A673 (cell line): ENCODE data around the gene MOSMO.

Experiments used
- EZH2 ChIP-seq: fragments of 200-600 bp; sonication (generic); IDR thresholded peaks from 2 replicates; pipeline ENCODE4 v1.6.1; 2017; ENCODE audit warnings: borderline replicate concordance, low read depth, mild to moderate bottlenecking, mixed read lengths, antibody characterized with exemption, low read length; ENCODE audit not compliant: poor library complexity, severe bottlenecking
- TF ChIP-seq, protein P1 (sequence below): fragments of 300-800, 200-600 bp; sonication (generic); conservative IDR thresholded peaks from 2 replicates; pipeline ENCODE4 v1.5.1; 2017; ENCODE audit warnings: low read depth, mild to moderate bottlenecking, antibody characterized with exemption, low read length, moderate library complexity, mixed read lengths

DNA sequence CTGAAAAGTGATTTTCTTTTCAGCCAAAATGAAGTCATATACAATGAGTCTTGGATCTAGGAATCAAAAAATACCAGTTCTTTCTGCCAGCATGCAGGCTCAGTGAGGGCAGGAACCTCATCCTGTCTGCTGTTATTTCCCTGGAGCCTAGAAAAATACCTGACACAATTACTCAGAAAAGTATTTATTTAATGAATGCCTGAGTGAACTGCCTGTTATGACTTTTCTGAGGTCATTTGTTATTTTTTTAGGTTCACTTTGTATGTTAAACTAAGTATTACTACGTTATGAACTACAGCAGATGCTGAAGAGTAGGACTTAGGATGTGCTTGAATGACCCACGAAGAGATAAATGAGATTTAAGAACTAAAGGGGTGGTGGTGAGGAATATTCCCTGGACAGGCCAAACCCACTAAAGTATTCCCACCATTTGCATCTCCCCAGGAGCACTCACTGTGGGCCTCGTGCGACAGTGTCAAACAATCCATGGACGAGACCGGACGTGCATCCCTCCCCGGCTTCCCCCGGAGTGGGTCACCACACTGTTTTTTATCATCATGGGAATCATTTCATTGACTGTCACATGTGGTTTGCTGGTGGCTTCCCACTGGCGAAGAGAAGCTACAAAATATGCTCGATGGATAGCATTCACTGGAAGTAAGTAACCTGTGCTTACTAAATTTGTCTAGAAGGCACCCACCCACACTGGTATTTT is 67.3 kb downstream of the MOSMO start:
- TF ChIP-seq, protein P1, sequence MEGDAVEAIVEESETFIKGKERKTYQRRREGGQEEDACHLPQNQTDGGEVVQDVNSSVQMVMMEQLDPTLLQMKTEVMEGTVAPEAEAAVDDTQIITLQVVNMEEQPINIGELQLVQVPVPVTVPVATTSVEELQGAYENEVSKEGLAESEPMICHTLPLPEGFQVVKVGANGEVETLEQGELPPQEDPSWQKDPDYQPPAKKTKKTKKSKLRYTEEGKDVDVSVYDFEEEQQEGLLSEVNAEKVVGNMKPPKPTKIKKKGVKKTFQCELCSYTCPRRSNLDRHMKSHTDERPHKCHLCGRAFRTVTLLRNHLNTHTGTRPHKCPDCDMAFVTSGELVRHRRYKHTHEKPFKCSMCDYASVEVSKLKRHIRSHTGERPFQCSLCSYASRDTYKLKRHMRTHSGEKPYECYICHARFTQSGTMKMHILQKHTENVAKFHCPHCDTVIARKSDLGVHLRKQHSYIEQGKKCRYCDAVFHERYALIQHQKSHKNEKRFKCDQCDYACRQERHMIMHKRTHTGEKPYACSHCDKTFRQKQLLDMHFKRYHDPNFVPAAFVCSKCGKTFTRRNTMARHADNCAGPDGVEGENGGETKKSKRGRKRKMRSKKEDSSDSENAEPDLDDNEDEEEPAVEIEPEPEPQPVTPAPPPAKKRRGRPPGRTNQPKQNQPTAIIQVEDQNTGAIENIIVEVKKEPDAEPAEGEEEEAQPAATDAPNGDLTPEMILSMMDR = no peak
- no peak for TF ChIP-seq EZH2
